GM12878 (cell line): ENCODE measurements around the gene STIL. TPM values are rescaled to one million over a fixed set of nuclear protein-coding genes. Genes with fewer than 3 reads are reported as not detected.

Experiments
- CBX5 ChIP-seq: sonication (generic); IDR thresholded peaks from 2 replicates; pipeline ENCODE4 v1.6.1; 2016; ENCODE audit warnings: low read depth, moderate library complexity, mild to moderate bottlenecking, inconsistent platforms
- FOXK2 ChIP-seq: fragments of 450-650 bp; IDR thresholded peaks from 2 replicates; pipeline ENCODE4 v1.6.1; 2017; ENCODE audit warnings: mild to moderate bottlenecking, moderate library complexity
- IKZF1 ChIP-seq: fragments of 450-650 bp; conservative IDR thresholded peaks from 2 replicates; pipeline ENCODE4 v1.6.1; 2017; ENCODE audit warnings: antibody characterized with exemption, mild to moderate bottlenecking
- MEF2B ChIP-seq: fragments of 450-650 bp; IDR thresholded peaks from 2 replicates; pipeline ENCODE4 v1.6.1; 2018; ENCODE audit warnings: mild to moderate bottlenecking, moderate library complexity; ENCODE audit not compliant: partially characterized antibody, poor library complexity, severe bottlenecking
- NFYA ChIP-seq: IDR thresholded peaks from 2 replicates; pipeline ENCODE4 v1.6.1; 2011; ENCODE audit warnings: low read depth, mild to moderate bottlenecking, low read length, improper control_type of control experiment, borderline replicate concordance
- NFYB ChIP-seq: IDR thresholded peaks from 2 replicates; pipeline ENCODE4 v1.6.1; 2011; ENCODE audit warnings: low read depth, mild to moderate bottlenecking, low read length, improper control_type of control experiment, moderate library complexity; ENCODE audit not compliant: insufficient read depth
- NR2C2 ChIP-seq: IDR thresholded peaks from 2 replicates; pipeline ENCODE4 v1.6.1; 2011; ENCODE audit warnings: borderline replicate concordance, low read depth; ENCODE audit not compliant: control insufficient read depth, insufficient read length
- PML ChIP-seq: IDR thresholded peaks from 2 replicates; pipeline ENCODE4 v1.6.1; 2012; ENCODE audit warnings: low read length, inconsistent platforms
- RAD21 ChIP-seq: IDR thresholded peaks from 2 replicates; pipeline ENCODE4 v1.6.1; 2011; ENCODE audit warnings: mild to moderate bottlenecking, low read depth, low read length, moderate library complexity; ENCODE audit not compliant: insufficient read depth
- SIN3A ChIP-seq: IDR thresholded peaks from 2 replicates; pipeline ENCODE4 v1.6.1; 2012; ENCODE audit warnings: low read depth, low read length, improper control_type of control experiment
- SPI1 ChIP-seq: IDR thresholded peaks from 2 replicates; pipeline ENCODE4 v1.6.1; 2011; ENCODE audit warnings: low read depth, mild to moderate bottlenecking, low read length, moderate library complexity, borderline replicate concordance; ENCODE audit not compliant: insufficient read depth
- SREBF2 ChIP-seq: IDR thresholded peaks from 2 replicates; pipeline ENCODE4 v1.6.1; 2012; ENCODE audit warnings: mild to moderate bottlenecking, low read length
- TARDBP ChIP-seq: IDR thresholded peaks from 2 replicates; pipeline ENCODE4 v1.6.1; 2016; ENCODE audit warnings: borderline replicate concordance
- ZNF207 ChIP-seq: fragments of 450-650 bp; IDR thresholded peaks from 2 replicates; pipeline ENCODE4 v1.6.1; 2014; ENCODE audit warnings: antibody characterized with exemption, mild to moderate bottlenecking, borderline replicate concordance
- polyA plus RNA-seq, 11 experiments: library from polyadenylated mRNA; depleted of rRNA in 4 of 11; unstranded in 6 of 11; stranded (reverse) in 5 of 11; fragments of >200 nt; fragmentation: Nextera tagmentation in 4 of 11; fragmentation: Illumina TruSeq in 1 of 11; extraction: Ambion mirVana in 4 of 11; extraction: Trizol in 1 of 11; gene quantifications; 1 replicate in 1 of 11; 2 replicates in 10 of 11; pipeline versions ENCODE4 v1.2.1 to v1.2.3, GENCODE V29; 2011 to 2016; ENCODE audit warnings: inconsistent platforms in 2 of 11, missing spikeins in 2 of 11, low read depth in 1 of 11
- total RNA-seq, 4 experiments: library from RNA; depleted of rRNA in 3 of 4; stranded (reverse); fragments of >200 nt in 3 of 4; fragmentation: Illumina TruSeq in 1 of 4; extraction: Trizol in 1 of 4; gene quantifications; 2 replicates each; pipeline versions ENCODE4 v1.2.1 to v1.2.3, GENCODE V29; 2013 to 2021
- TF ChIP-seq, protein P1 (sequence below): fragments of 450-650 bp; conservative IDR thresholded peaks from 2 replicates; pipeline ENCODE4 v1.6.1; 2017; ENCODE audit warnings: mild to moderate bottlenecking, moderate library complexity
- TF ChIP-seq, protein P2 (sequence below): fragments of 450-650 bp; formaldehyde crosslinking; IDR thresholded peaks from 2 replicates; pipeline ENCODE4 v1.4.0; 2022; ENCODE audit warnings: mild to moderate bottlenecking, moderate library complexity
- TF ChIP-seq, protein P3 (sequence below): IDR thresholded peaks from 2 replicates; pipeline ENCODE4 v1.6.1; 2012; ENCODE audit warnings: mild to moderate bottlenecking, low read depth, low read length
- TF ChIP-seq, protein P4 (sequence below): fragments of 450-650 bp; IDR thresholded peaks from 2 replicates; pipeline ENCODE4 v1.6.1; 2018; ENCODE audit warnings: borderline replicate concordance, mild to moderate bottlenecking; ENCODE audit not compliant: partially characterized antibody

STIL gene
- total and polyA plus RNA-seq, 10 of the 15 experiments (the other 5 are each of a cell fraction or from before 2014, with no cell fraction given): 6.0 to 35.1 (median 26.5) TPM

DNA sequence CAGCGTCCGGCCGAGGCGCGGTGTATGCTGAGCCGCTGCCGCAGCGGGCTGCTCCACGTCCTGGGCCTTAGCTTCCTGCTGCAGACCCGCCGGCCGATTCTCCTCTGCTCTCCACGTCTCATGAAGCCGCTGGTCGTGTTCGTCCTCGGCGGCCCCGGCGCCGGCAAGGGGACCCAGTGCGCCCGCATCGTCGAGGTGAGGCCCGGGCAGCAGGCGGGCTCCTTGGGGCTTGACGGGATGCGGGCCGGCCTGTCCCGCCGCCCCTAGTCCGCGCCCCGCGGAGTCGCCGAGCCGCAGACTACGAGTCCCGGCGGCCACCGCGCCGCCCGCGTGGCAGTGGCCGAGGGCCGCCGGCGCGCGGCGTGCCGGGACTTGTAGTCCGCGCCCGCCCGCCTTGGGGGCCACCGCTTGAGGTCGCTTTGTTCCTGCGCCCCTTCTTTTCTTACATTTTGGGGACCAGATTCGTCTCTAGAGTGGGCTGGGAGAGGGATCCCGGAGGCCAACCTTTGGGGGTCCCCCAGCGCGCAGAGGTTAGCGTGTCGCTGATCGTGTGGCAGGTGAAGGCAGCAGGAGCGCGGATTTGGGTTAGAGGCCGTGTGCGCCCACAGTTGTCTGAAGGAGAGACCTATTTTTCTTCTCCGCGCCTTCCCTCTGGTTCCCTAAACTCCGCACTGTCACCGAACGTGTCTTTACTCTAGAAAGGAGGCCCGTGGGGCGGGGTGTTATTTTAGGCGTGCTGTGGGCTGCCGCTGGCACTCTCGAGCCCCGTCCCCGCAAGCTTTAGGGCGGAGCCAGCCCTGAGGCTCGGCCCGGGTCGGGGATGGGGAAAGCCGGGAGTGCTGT, 20.2 kb upstream of the STIL start (continued):
- TF ChIP-seq, protein P1, sequence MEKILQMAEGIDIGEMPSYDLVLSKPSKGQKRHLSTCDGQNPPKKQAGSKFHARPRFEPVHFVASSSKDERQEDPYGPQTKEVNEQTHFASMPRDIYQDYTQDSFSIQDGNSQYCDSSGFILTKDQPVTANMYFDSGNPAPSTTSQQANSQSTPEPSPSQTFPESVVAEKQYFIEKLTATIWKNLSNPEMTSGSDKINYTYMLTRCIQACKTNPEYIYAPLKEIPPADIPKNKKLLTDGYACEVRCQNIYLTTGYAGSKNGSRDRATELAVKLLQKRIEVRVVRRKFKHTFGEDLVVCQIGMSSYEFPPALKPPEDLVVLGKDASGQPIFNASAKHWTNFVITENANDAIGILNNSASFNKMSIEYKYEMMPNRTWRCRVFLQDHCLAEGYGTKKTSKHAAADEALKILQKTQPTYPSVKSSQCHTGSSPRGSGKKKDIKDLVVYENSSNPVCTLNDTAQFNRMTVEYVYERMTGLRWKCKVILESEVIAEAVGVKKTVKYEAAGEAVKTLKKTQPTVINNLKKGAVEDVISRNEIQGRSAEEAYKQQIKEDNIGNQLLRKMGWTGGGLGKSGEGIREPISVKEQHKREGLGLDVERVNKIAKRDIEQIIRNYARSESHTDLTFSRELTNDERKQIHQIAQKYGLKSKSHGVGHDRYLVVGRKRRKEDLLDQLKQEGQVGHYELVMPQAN: peak; percentile 76
- no peak for TF ChIP-seq RAD21
- TF ChIP-seq NR2C2: no peak
- no peak for TF ChIP-seq SPI1
- peak; percentile 98 for TF ChIP-seq IKZF1
- no peak; the same call in 1 of the 2 replicates for TF ChIP-seq PML
- TF ChIP-seq MEF2B: no peak
- TF ChIP-seq, protein P2, sequence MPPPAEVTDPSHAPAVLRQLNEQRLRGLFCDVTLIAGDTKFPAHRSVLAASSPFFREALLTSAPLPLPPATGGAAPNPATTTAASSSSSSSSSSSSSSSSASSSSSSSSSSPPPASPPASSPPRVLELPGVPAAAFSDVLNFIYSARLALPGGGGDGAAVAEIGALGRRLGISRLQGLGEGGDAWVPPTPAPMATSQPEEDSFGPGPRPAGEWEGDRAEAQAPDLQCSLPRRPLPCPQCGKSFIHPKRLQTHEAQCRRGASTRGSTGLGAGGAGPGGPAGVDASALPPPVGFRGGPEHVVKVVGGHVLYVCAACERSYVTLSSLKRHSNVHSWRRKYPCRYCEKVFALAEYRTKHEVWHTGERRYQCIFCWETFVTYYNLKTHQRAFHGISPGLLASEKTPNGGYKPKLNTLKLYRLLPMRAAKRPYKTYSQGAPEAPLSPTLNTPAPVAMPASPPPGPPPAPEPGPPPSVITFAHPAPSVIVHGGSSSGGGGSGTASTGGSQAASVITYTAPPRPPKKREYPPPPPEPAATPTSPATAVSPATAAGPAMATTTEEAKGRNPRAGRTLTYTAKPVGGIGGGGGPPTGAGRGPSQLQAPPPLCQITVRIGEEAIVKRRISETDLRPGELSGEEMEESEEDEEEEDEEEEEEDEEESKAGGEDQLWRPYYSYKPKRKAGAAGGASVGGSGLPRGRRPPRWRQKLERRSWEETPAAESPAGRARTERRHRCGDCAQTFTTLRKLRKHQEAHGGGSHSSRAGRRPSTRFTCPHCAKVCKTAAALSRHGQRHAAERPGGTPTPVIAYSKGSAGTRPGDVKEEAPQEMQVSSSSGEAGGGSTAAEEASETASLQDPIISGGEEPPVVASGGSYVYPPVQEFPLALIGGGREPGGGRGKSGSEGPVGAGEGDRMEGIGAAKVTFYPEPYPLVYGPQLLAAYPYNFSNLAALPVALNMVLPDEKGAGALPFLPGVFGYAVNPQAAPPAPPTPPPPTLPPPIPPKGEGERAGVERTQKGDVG (CRISPR knock-in tag): no peak
- peak; percentile 66; the same call in 1 of the 2 replicates for TF ChIP-seq ZNF207
- TF ChIP-seq SREBF2: no peak
- no peak for TF ChIP-seq FOXK2
- no peak for TF ChIP-seq NFYA
- TF ChIP-seq, protein P3, sequence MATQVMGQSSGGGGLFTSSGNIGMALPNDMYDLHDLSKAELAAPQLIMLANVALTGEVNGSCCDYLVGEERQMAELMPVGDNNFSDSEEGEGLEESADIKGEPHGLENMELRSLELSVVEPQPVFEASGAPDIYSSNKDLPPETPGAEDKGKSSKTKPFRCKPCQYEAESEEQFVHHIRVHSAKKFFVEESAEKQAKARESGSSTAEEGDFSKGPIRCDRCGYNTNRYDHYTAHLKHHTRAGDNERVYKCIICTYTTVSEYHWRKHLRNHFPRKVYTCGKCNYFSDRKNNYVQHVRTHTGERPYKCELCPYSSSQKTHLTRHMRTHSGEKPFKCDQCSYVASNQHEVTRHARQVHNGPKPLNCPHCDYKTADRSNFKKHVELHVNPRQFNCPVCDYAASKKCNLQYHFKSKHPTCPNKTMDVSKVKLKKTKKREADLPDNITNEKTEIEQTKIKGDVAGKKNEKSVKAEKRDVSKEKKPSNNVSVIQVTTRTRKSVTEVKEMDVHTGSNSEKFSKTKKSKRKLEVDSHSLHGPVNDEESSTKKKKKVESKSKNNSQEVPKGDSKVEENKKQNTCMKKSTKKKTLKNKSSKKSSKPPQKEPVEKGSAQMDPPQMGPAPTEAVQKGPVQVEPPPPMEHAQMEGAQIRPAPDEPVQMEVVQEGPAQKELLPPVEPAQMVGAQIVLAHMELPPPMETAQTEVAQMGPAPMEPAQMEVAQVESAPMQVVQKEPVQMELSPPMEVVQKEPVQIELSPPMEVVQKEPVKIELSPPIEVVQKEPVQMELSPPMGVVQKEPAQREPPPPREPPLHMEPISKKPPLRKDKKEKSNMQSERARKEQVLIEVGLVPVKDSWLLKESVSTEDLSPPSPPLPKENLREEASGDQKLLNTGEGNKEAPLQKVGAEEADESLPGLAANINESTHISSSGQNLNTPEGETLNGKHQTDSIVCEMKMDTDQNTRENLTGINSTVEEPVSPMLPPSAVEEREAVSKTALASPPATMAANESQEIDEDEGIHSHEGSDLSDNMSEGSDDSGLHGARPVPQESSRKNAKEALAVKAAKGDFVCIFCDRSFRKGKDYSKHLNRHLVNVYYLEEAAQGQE: no peak
- TF ChIP-seq, protein P4, sequence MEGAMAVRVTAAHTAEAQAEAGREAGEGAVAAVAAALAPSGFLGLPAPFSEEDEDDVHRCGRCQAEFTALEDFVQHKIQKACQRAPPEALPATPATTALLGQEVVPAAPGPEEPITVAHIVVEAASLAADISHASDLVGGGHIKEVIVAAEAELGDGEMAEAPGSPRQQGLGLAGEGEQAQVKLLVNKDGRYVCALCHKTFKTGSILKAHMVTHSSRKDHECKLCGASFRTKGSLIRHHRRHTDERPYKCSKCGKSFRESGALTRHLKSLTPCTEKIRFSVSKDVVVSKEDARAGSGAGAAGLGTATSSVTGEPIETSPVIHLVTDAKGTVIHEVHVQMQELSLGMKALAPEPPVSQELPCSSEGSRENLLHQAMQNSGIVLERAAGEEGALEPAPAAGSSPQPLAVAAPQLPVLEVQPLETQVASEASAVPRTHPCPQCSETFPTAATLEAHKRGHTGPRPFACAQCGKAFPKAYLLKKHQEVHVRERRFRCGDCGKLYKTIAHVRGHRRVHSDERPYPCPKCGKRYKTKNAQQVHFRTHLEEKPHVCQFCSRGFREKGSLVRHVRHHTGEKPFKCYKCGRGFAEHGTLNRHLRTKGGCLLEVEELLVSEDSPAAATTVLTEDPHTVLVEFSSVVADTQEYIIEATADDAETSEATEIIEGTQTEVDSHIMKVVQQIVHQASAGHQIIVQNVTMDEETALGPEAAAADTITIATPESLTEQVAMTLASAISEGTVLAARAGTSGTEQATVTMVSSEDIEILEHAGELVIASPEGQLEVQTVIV: no peak
- no peak for TF ChIP-seq SIN3A
- TF ChIP-seq NFYB: no peak
- TF ChIP-seq CBX5: no peak
- peak; percentile 26; the same call in 1 of the 2 replicates for TF ChIP-seq TARDBP
